ENCODE results near the gene PDK2.

Gene PDK2

GRCh38 chr17:50136096-50136687, 41.0 kb downstream of the PDK2 start:
- DNase-seq = no peak

- DNase-seq = no peak
Measured at GRCh38 chr17:50137042-50137441, 41.9 kb downstream of the PDK2 start.

GRCh38 chr17:50139185-50139783, 44.1 kb downstream of the PDK2 start:
- DNase-seq = no peak

GRCh38 chr17:50139950-50140885, 45.1 kb downstream of the PDK2 start:
- peak; percentile 77 for DNase-seq

- DNase-seq = no peak
Measured at GRCh38 chr17:50141026-50141744, 46.0 kb downstream of the PDK2 start.

GRCh38 chr17:50141745-50142110, 46.6 kb downstream of the PDK2 start:
- no peak for DNase-seq

- DNase-seq = no peak
Measured at GRCh38 chr17:50143461-50144176, 48.5 kb downstream of the PDK2 start.

- no peak for DNase-seq
Measured at GRCh38 chr17:50144355-50144754, 49.2 kb downstream of the PDK2 start.

GRCh38 chr17:50144845-50145531, 49.8 kb downstream of the PDK2 start:
- no peak for DNase-seq

- no peak for DNase-seq
Measured at GRCh38 chr17:50145532-50146229, 50.5 kb downstream of the PDK2 start.

GRCh38 chr17:50146230-50146926, 51.2 kb downstream of the PDK2 start:
- no peak for DNase-seq

GRCh38 chr17:50146927-50147665, 51.9 kb downstream of the PDK2 start:
- no peak for DNase-seq

- no peak for DNase-seq
Measured at GRCh38 chr17:50147841-50148225, 52.7 kb downstream of the PDK2 start.

- DNase-seq = peak; percentile 64
Measured at GRCh38 chr17:50148226-50149090, 53.3 kb downstream of the PDK2 start.

- DNase-seq = no peak
Measured at GRCh38 chr17:50149091-50149416, 53.9 kb downstream of the PDK2 start.

GRCh38 chr17:50149417-50150353, 54.5 kb downstream of the PDK2 start:
- peak; percentile 57 for DNase-seq

- no peak for DNase-seq
Measured at GRCh38 chr17:50150354-50151040, 55.3 kb downstream of the PDK2 start, which contains the start of gene PPP1R9B. Gene PPP1R9B (minus strand): TSS chr17:50150677. CDS start chr17:50150513, 164 bp downstream.
